Keratinocyte (primary cell): ENCODE results near the gene ARID5B.

Experiments used
- CTCF ChIP-seq, 3 experiments: IDR thresholded peaks in 1 of 3; conservative IDR thresholded peaks in 1 of 3; optimal IDR thresholded peaks in 1 of 3; 2 replicates in 2 of 3; 3 replicates in 1 of 3; pipeline versions ENCODE3 to v1.5.1; 2011; ENCODE audit warnings: low read length in 3 of 3, mild to moderate bottlenecking in 3 of 3, moderate library complexity in 2 of 3, control low read depth in 1 of 3, inconsistent platforms in 1 of 3; ENCODE audit not compliant: insufficient read depth in 2 of 3; ENCODE audit errors: extremely low read depth in 1 of 3
- EZH2 ChIP-seq: IDR thresholded peaks from one replicate; pipeline ENCODE4 v1.6.1; 2012; ENCODE audit warnings: inconsistent platforms, mild to moderate bottlenecking, low read length, moderate library complexity

- TF ChIP-seq CTCF (optimal IDR thresholded peaks at IDR 0.05 in 1 of 3, IDR thresholded peaks at IDR 0.05 in 1 of 3, conservative IDR thresholded peaks at IDR 0.05 in 1 of 3; ENCODE audit: extremely low read depth in 1 of 3, insufficient read depth in 2 of 3, low read length in 3 of 3) (no peak), EZH2 (no peak)
Measured at GRCh38 chr10:61975391-61975932, 74.0 kb downstream of the ARID5B start.
